ENCODE measurements around the gene HAAO. TPM values are rescaled to one million over a fixed set of nuclear protein-coding genes. Genes with fewer than 3 reads are reported as not detected.

The HAAO gene
- total RNA-seq, 1 experiment from 2014 or later, result 6.6 TPM

DNA sequence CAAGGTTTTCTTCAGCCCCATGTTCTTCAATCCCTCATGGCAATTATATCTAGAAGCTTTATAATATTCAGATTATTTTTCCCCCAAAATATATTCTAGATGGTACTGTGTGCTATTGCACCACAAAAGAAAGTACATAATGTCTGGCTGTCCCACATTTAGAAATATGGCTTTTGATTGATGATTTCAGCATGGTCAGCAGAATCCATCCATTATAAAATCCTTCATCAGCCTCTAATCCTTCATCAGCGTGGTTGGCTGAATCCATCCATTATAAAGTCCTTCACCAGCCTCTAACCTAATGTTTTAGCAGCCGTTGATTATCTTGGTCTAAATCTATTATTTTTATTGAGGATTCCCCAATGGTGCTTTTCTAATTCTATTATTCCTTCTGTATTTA lies 23.3 kb upstream of the HAAO start:
- peaks cover 6% of the 10 kb centered on the region for H3K23me2 ChIP-seq (ENCODE audit: insufficient read length, low read depth, low read length, poor library complexity, severe bottlenecking)
- H2BK5ac ChIP-seq (ENCODE audit: insufficient read length, low read length), result no peak overlapping the region
- no peaks in the 10 kb centered on the region for H3K27me3 ChIP-seq (ENCODE audit: insufficient read depth, low read length)
- no peak overlapping the region for H4K5ac ChIP-seq (ENCODE audit: insufficient read length, low read depth, low read length)
- no peaks in the 10 kb centered on the region for H3K79me1 ChIP-seq (ENCODE audit: insufficient read depth, low read depth, low read length, poor library complexity, severe bottlenecking)
- no peak overlapping the region for H4K8ac ChIP-seq (replicated peaks; ENCODE audit: insufficient read length, low read depth, low read length)
- H3K79me2 ChIP-seq (ENCODE audit: insufficient read depth, low read length), result no peaks in the 10 kb centered on the region
- no peak overlapping the region for H2BK120ac ChIP-seq (ENCODE audit: low read depth, low read length, poor library complexity, severe bottlenecking)
- no peak overlapping the region for H2BK15ac ChIP-seq (ENCODE audit: low read depth, low read length)
- no peak overlapping the region for H2BK12ac ChIP-seq (ENCODE audit: insufficient read length, low read depth, low read length)
- no peak overlapping the region for H3K9ac ChIP-seq (ENCODE audit: extremely low read depth, insufficient read length, low read length)
- H3K18ac ChIP-seq (ENCODE audit: insufficient read length, low read depth, low read length), result no peak overlapping the region
- Mint-ChIP-seq H3K4me3 (no peak overlapping the region), H3K4me1 (peaks cover 8 to 10% of the 10 kb centered on the region in 2 experiments), H3K36me3 (ENCODE audit: insufficient read depth in 1 of 3, low read depth in 3 of 3) (peaks cover 0 to 16% (median 2%) of the 10 kb centered on the region in 3 experiments; a peak in 4 of 7 replicates), H3K9me3 (peaks cover 10 to 16% of the 10 kb centered on the region in 2 experiments; a peak in 4 of 5 replicates), H3K27ac (no peak overlapping the region), H3K27me3 (ENCODE audit: low read depth) (no peaks in the 10 kb centered on the region; the same call in none of the 2 replicates)
- H2BK20ac ChIP-seq (ENCODE audit: low read depth, low read length, poor library complexity, severe bottlenecking), result no peak overlapping the region
- no peak overlapping the region for H4K91ac ChIP-seq (ENCODE audit: insufficient read length, low read depth, low read length)
- H3K27ac ChIP-seq (ENCODE audit: insufficient read length, low read depth, low read length), result no peak overlapping the region
- no peak overlapping the region for H2AFZ ChIP-seq (ENCODE audit: low read length)
- H3K56ac ChIP-seq (ENCODE audit: insufficient read length, low read depth, low read length), result no peak overlapping the region
- no peak overlapping the region for H2AK5ac ChIP-seq (ENCODE audit: insufficient read length, low read length)
- no peaks in the 10 kb centered on the region for H3K4me1 ChIP-seq (ENCODE audit: insufficient read depth, low read length)
- no peaks in the 10 kb centered on the region for H4K20me1 ChIP-seq (ENCODE audit: control insufficient read depth, insufficient read depth, insufficient read length)
- no CpG with 5 or more reads among the region's 2 CpGs for WGBS (ENCODE audit: extremely low coverage, insufficient read length, low lambda C conversion rate)
- no peaks in the 10 kb centered on the region for H3K9me3 ChIP-seq (ENCODE audit: control insufficient read depth, low read depth, low read length)
- no peak overlapping the region for H3K4me2 ChIP-seq (ENCODE audit: insufficient read depth, insufficient read length, low read length)
- no peak overlapping the region for H3K4ac ChIP-seq (ENCODE audit: low read depth, low read length)
- H3K14ac ChIP-seq (ENCODE audit: insufficient read depth, low read length), result no peak overlapping the region
- DNase-seq, result no peak
- H3T11ph ChIP-seq (ENCODE audit: low read length), result no peak overlapping the region
- H3K23ac ChIP-seq (ENCODE audit: insufficient read length, low read depth, low read length), result no peak overlapping the region
- TF ChIP-seq, protein P1, sequence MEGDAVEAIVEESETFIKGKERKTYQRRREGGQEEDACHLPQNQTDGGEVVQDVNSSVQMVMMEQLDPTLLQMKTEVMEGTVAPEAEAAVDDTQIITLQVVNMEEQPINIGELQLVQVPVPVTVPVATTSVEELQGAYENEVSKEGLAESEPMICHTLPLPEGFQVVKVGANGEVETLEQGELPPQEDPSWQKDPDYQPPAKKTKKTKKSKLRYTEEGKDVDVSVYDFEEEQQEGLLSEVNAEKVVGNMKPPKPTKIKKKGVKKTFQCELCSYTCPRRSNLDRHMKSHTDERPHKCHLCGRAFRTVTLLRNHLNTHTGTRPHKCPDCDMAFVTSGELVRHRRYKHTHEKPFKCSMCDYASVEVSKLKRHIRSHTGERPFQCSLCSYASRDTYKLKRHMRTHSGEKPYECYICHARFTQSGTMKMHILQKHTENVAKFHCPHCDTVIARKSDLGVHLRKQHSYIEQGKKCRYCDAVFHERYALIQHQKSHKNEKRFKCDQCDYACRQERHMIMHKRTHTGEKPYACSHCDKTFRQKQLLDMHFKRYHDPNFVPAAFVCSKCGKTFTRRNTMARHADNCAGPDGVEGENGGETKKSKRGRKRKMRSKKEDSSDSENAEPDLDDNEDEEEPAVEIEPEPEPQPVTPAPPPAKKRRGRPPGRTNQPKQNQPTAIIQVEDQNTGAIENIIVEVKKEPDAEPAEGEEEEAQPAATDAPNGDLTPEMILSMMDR (conservative IDR thresholded peaks at IDR 0.05), result no peak

Data from H9 (cell line).